HepG2 (cell line): Measurements from ENCODE around the gene GAGE12J. TPM values are rescaled to one million over a fixed set of nuclear protein-coding genes. Genes with fewer than 3 reads are reported as not detected.

Source experiments
- ATAC-seq: fragments of 200-7000 bp; cut with Tn5 transposase; 3 replicates; pipeline ENCODE4 v1.9.1; 2020; ENCODE audit warnings: mild to moderate bottlenecking, moderate library complexity
- BruUV-seq: library from RNA; stranded (reverse); fragments of 400-500 nt; replicated peaks from 2 replicates; lab custom pipeline; 2021; lab: Mats Ljungman, UMichigan
- CTCF ChIA-PET: fragments of 300-600 bp; formaldehyde crosslinking; extraction: SDS; loops from one replicate; lab custom pipeline; 2021; ENCODE audit warnings: low total read pairs, inconsistent platforms, low intra/inter-chr PET ratio; lab: Yijun Ruan, JAX
- POLR2A ChIA-PET: fragments of 350-600 bp; sonication (Branson Sonifier 250); formaldehyde crosslinking; loops from one replicate; lab custom pipeline; 2020; ENCODE audit warnings: antibody characterized with exemption, inconsistent platforms; lab: Yijun Ruan, JAX
- DNase-seq: peaks from one replicate; pipeline ENCODE4 v3.0.0-alpha.2; 2015; ENCODE audit warnings: low spot score
- FAIRE-seq: peaks from 3 replicates; lab custom pipeline; 2011; peaks lifted over from hg19 to GRCh38; lab: Jason Lieb, UNC
- H2AFZ ChIP-seq: one replicate; pipeline ENCODE4 v1.6.1; 2011; ENCODE audit warnings: low read length, inconsistent platforms
- H3K27ac ChIP-seq: fragments of 300-600 bp; 3 replicates; pipeline ENCODE4 v1.8.0; 2011; ENCODE audit warnings: mixed run types, mild to moderate bottlenecking, mixed read lengths, low read length, inconsistent platforms; ENCODE audit not compliant: insufficient read depth; ENCODE audit errors: extremely low read length
- H3K27me3 ChIP-seq, 2 experiments: fragments of 200-600 bp in 1 of 2; 2 replicates in 1 of 2; 3 replicates in 1 of 2; pipeline versions ENCODE4 v1.6.0 to v1.8.0; 2011; ENCODE audit warnings: low read length in 2 of 2, mild to moderate bottlenecking in 2 of 2, moderate library complexity in 2 of 2, inconsistent platforms in 1 of 2; ENCODE audit not compliant: insufficient read depth in 2 of 2, control insufficient read depth in 1 of 2
- H3K36me3 ChIP-seq, 2 experiments: fragments of 200-600 bp in 1 of 2; replicated peaks in 1 of 2; 2 replicates in 1 of 2; 3 replicates in 1 of 2; pipeline versions ENCODE4 v1.5.1 to v1.8.0; 2011; ENCODE audit warnings: low read length in 2 of 2, inconsistent platforms in 1 of 2; ENCODE audit not compliant: insufficient read depth in 2 of 2, control insufficient read depth in 1 of 2
- H3K4me1 ChIP-seq: 2 replicates; pipeline ENCODE4 v1.5.1; 2012; ENCODE audit warnings: low read length, inconsistent platforms; ENCODE audit not compliant: insufficient read depth
- H3K4me2 ChIP-seq: 2 replicates; pipeline ENCODE4 v1.6.0; 2011; ENCODE audit warnings: low read depth, low read length, inconsistent platforms
- H3K4me3 ChIP-seq, 3 experiments: fragments of 200-600 bp in 1 of 3; sonication (generic), shearing (Covaris generic) in 1 of 3; replicated peaks in 1 of 3; 2 replicates each; pipeline ENCODE4 v1.5.1; 2011 to 2016; ENCODE audit warnings: low read length in 3 of 3, inconsistent platforms in 2 of 3, low read depth in 2 of 3, mild to moderate bottlenecking in 2 of 3, control low read depth in 1 of 3, mixed read lengths in 1 of 3; ENCODE audit not compliant: insufficient read depth in 1 of 3
- H3K79me2 ChIP-seq: one replicate; pipeline ENCODE4 v1.6.1; 2011; ENCODE audit warnings: low read length, inconsistent platforms; ENCODE audit not compliant: insufficient read depth
- H3K9ac ChIP-seq: 2 replicates; pipeline ENCODE4 v1.6.0; 2011; ENCODE audit warnings: mild to moderate bottlenecking, low read depth, low read length, inconsistent platforms; ENCODE audit not compliant: insufficient read depth
- H3K9me3 ChIP-seq: 2 replicates; pipeline ENCODE4 v1.5.1; 2012; ENCODE audit warnings: mild to moderate bottlenecking, low read length
- H4K20me1 ChIP-seq: 2 replicates; pipeline ENCODE4 v1.6.0; 2011; ENCODE audit warnings: inconsistent platforms, mild to moderate bottlenecking, low read length, moderate library complexity; ENCODE audit not compliant: insufficient read depth
- ATF7-NPFF ChIP-seq: sonication (generic); formaldehyde crosslinking; IDR thresholded peaks from 2 replicates; pipeline ENCODE4 v1.8.1; 2023; ENCODE audit warnings: mild to moderate bottlenecking, low read depth, missing genetic modification reagents, moderate library complexity
- HOXA3 ChIP-seq: sonication (generic); formaldehyde crosslinking; IDR thresholded peaks from 2 replicates; pipeline ENCODE4 v1.5.0; 2020; ENCODE audit warnings: missing genetic modification reagents
- SNAPC5 ChIP-seq: sonication (generic); formaldehyde crosslinking; IDR thresholded peaks from 2 replicates; pipeline ENCODE4 v1.8.1; 2023; ENCODE audit warnings: mild to moderate bottlenecking, missing genetic modification reagents, borderline replicate concordance
- TAF15 ChIP-seq: fragments of 200-400 bp; formaldehyde crosslinking; IDR thresholded peaks from one replicate; pipeline ENCODE4 v1.6.1; 2018; ENCODE audit warnings: mild to moderate bottlenecking, low read depth, low read length; ENCODE audit not compliant: poor library complexity, severe bottlenecking
- TCF7L2 ChIP-seq: IDR thresholded peaks from 2 replicates; pipeline ENCODE4 v1.6.1; 2011; ENCODE audit warnings: mild to moderate bottlenecking, low read depth, low read length, moderate library complexity
- TFDP1 ChIP-seq: IDR thresholded peaks from 2 replicates; pipeline ENCODE4 v1.6.1; 2016; ENCODE audit warnings: missing compliant biosample characterization, missing genetic modification reagents, borderline replicate concordance
- ZBED4 ChIP-seq: sonication (generic); formaldehyde crosslinking; IDR thresholded peaks from 2 replicates; pipeline ENCODE4 v1.4.0; 2020; ENCODE audit warnings: missing genetic modification reagents, borderline replicate concordance
- ZBTB46 ChIP-seq: sonication (generic); formaldehyde crosslinking; IDR thresholded peaks from 2 replicates; pipeline ENCODE4 v1.4.0; 2020; ENCODE audit warnings: mild to moderate bottlenecking, missing genetic modification reagents, borderline replicate concordance
- ZNF207 ChIP-seq: fragments of 450-650 bp; IDR thresholded peaks from 2 replicates; pipeline ENCODE4 v1.6.1; 2016; ENCODE audit warnings: antibody characterized with exemption, borderline replicate concordance
- ZNF83 ChIP-seq: sonication (generic); formaldehyde crosslinking; IDR thresholded peaks from 2 replicates; pipeline ENCODE4 v1.4.0; 2020; ENCODE audit warnings: missing genetic modification reagents, mild to moderate bottlenecking, borderline replicate concordance
- ZSCAN5A ChIP-seq: sonication (generic); formaldehyde crosslinking; IDR thresholded peaks from 2 replicates; pipeline ENCODE4 v1.8.0; 2022; ENCODE audit warnings: mild to moderate bottlenecking, missing genetic modification reagents, borderline replicate concordance
- WGBS: methylation state at CpG from one replicate; pipeline ENCODE4 v1.1.6; 2017; ENCODE audit warnings: low lambda C conversion rate; 5-methylcytosine and 5-hydroxymethylcytosine counted together
- in situ Hi-C: cut with HindIII; loops from 2 replicates; pipeline ENCODE4 v1.10.0; 2017; ENCODE audit warnings: low pct_unique_long_range_greater_than_20kb; ENCODE audit not compliant: extremely low pct_ligation_motif_present
- intact Hi-C: fragments of 100-400 bp; cut with micrococcal nuclease; formaldehyde crosslinking; loops from one replicate; pipeline ENCODE4 v1.10.0; 2022; ENCODE audit not compliant: unreplicated experiment
- polyA plus RNA-seq, 8 experiments: library from polyadenylated mRNA; depleted of rRNA in 3 of 8; stranded (reverse) in 7 of 8; unstranded in 1 of 8; fragments of >200 nt; fragmentation: Illumina TruSeq in 4 of 8; extraction: Trizol in 4 of 8; gene quantifications; 2 replicates each; pipeline versions ENCODE4 v1.2.1 to v1.2.3, GENCODE V29; 2011 to 2016; ENCODE audit warnings: low read depth in 4 of 8, missing spikeins in 1 of 8, mixed read lengths in 1 of 8; ENCODE audit not compliant: insufficient read depth in 1 of 8
- total RNA-seq, 5 experiments: library from RNA; depleted of rRNA; stranded (reverse); fragments of >200 nt; fragmentation: Illumina TruSeq; extraction: Trizol; gene quantifications; 2 replicates each; pipeline ENCODE4 v1.2.3, GENCODE V29; 2016; ENCODE audit warnings: low read depth in 1 of 5

GAGE12J gene
- total and polyA plus RNA-seq, 2 of the 13 experiments (the other 11 are each of a cell fraction or from before 2014, with no cell fraction given): not detected

- TF ChIP-seq ZBED4 (CRISPR knock-in tag) (no peak), ZNF207 (no peak), TFDP1 (no peak)
These were observed 44.4 kb upstream of the GAGE12J start (continued) for GRCh38 chrX:49277535-49277830.

GRCh38 chrX:49278081-49278480 is 43.8 kb upstream of the GAGE12J start:
- ATAC-seq (no peak), FAIRE-seq (no peak), DNase-seq (no peak)
- CTCF ChIA-PET: no interaction called here
- H3K27ac ChIP-seq: no peak overlapping the region
- no peak overlapping the region for H3K4me3 ChIP-seq
- H3K9ac ChIP-seq: no peak overlapping the region
- POLR2A ChIA-PET: no interaction called here
- intact Hi-C loops (no loop called here), in situ Hi-C loops (no loop called here)
- H3K4me1 ChIP-seq: peaks cover 10% of the 10 kb centered on the region
- no peaks in the 10 kb centered on the region for H3K9me3 ChIP-seq
- no peak overlapping the region for H3K4me2 ChIP-seq
- no peaks in the 10 kb centered on the region for H3K36me3 ChIP-seq
- BruUV-seq: no TSS peak
- H4K20me1 ChIP-seq: no peaks in the 10 kb centered on the region
- TF ChIP-seq ATF7-NPFF (CRISPR knock-in tag) (no peak), ZBTB46 (CRISPR knock-in tag) (no peak), SNAPC5 (CRISPR knock-in tag) (no peak), HOXA3 (CRISPR knock-in tag) (no peak), TCF7L2 (no peak), ZNF83 (no peak), TAF15 (no peak), ZSCAN5A (CRISPR knock-in tag) (no peak)
- 12% methylated on average over 3 of the region's 3 CpGs for WGBS
- no peak overlapping the region for H2AFZ ChIP-seq
- H3K79me2 ChIP-seq: no peaks in the 10 kb centered on the region
- no peaks in the 10 kb centered on the region; a peak in 1 of 5 replicates for H3K27me3 ChIP-seq
